Measurements from ENCODE around the gene AUTS2.

- TF ChIP-seq SUZ12 (IDR thresholded peaks at IDR 0.05; ENCODE audit: extremely low read depth, insufficient read depth, insufficient read length) (no peak), ZNF274 (IDR thresholded peaks at IDR 0.05; ENCODE audit: low read depth, low read length) (no peak)
Observed at GRCh38 chr7:70000737-70001348, 402.6 kb downstream of the AUTS2 start.
